H7 (cell line): ENCODE results near the gene ESPNL. TPM values are rescaled to one million over a fixed set of nuclear protein-coding genes. Genes with fewer than 3 reads are reported as not detected.

Experiments
- DNase-seq: peaks from one replicate; pipeline ENCODE4 v3.0.0; 2012
- H3K27me3 ChIP-seq: 2 replicates; pipeline ENCODE4 v1.6.0; 2011; ENCODE audit warnings: mild to moderate bottlenecking, low read length; ENCODE audit not compliant: control insufficient read depth, insufficient read depth
- H3K36me3 ChIP-seq: replicated peaks from 2 replicates; pipeline ENCODE4 v1.5.1; 2011; ENCODE audit warnings: low read length; ENCODE audit not compliant: control insufficient read depth, insufficient read depth
- H3K4me3 ChIP-seq: 2 replicates; pipeline ENCODE4 v1.5.1; 2011; ENCODE audit warnings: low read depth, mild to moderate bottlenecking, control low read depth, low read length, moderate library complexity; ENCODE audit not compliant: insufficient read depth
- total RNA-seq: library from RNA; depleted of rRNA; stranded (reverse); fragments of >200 nt; shearing (Covaris generic); gene quantifications from 2 replicates; pipeline ENCODE4 v1.2.3, GENCODE V29; 2014

Gene ESPNL
- total RNA-seq, 1 experiment from 2014 or later = 1.5 TPM

DNA sequence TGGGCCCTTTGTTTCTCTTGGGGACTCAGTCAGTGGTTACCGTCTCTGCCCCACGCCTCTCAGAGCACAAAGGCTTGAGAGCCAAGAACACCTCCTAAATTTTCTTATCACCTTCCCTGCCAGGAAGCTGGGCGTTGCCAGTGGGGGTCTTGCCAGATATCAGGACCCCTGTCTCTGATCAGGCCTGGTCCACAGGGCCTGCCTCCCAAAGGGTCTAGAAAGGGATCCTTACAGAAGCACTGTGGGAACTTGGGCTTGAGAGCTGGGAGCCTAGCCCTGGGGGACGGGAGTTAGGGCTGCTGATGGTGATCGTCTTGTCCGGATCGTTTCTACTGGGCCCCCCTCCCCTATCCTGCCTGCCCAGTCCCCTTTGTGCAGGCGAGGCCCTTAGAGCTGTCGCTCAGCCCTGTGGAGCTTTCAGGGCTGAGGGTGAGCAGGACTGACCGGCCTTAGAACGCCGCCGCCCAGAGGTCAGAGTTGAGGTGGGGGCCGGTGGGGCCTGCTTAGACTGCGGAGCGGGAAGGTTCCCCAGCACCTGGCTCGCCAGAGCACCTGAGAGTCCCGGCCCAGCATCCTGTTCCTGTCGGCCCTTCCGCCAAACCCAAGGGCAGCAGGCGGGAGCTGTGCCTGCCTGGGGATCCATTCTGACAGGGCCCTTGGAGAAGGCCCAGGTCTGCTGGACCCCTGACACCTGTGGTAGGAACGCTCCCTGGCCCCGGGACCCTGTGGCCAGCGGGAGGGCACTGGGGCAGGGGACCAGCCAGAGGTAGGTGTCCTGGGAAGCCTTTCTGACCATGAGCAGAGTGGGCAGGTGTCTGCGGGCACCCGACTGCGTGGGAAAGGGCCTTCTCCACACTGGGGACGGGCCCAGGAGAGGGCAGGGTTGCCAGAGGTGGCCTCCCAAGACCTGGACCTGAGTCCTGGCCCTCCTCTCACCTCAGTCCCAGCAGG, 956 bp downstream of the ESPNL start:
- no peak overlapping the region for H3K4me3 ChIP-seq
- no peaks in the 10 kb centered on the region for H3K27me3 ChIP-seq
- H3K36me3 ChIP-seq = no peaks in the 10 kb centered on the region
- peak; percentile 65 for DNase-seq

DNA sequence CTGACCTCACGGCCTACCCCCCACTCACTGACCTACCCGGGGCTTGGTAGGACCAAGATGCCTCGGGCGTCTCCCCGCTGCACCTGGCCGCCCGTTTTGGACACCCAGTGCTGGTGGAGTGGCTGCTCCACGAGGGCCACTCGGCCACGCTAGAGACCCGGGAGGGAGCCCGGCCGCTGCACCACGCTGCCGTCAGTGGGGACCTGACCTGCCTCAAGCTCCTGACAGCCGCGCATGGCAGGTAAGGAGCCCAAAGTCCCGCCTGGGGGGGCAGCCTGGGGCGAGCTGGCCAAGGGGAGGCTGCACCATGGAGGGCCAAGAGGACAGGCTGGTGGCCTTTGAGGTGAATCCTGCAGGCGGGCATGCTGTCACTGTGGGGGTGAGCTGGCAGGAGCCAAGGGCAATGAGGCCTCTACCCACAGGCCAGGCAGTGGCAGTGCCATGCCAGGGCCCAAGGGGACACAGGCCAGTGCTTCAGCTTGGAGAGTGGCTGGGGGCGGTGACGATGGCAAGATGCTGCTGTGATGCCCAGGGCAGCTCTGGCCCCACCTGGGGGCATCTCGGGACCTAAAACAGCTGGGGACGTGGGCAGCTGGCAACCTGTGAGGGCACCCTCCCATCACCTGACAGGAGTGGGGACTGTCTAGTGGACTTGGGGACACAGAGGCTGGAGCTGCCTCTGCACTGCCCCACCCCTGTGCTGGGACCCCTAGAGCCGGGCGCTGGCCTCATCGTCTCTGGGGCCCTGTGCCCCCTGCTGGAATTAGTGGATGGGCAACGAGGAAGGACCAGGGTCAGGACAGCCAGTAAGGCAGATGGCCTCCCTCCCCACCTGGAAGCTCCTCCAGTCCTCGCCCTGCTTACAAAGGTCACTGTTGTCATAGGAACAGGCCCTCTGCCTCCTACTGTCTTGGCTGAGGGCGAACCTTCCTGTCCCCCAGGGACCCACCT, 2.0 kb downstream of the ESPNL start:
- H3K4me3 ChIP-seq = no peak overlapping the region
- DNase-seq = peak; percentile 78
- no peaks in the 10 kb centered on the region for H3K36me3 ChIP-seq
- H3K27me3 ChIP-seq = no peaks in the 10 kb centered on the region

DNA sequence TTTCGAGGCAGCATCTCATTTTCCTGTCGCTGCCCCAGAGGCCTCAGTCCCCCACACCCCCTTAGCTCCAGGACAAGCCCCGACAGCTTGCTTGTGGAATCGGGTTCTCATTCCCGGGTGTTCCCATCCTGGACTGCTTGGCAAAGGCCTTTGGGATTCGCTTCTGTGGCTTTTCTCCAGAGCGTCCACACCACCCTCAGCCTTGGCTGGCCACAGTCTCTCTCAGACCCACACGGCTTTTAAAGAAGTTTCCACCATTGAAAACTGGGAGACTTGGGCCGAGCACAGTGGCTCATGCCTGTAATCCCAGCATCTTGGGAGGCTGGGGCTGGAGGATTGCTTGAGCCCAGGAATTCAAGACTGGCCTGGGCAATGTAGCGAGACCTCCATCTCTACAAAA, 2.7 kb downstream of the ESPNL start:
- no peak overlapping the region for H3K4me3 ChIP-seq
- H3K27me3 ChIP-seq = no peaks in the 10 kb centered on the region
- H3K36me3 ChIP-seq = no peaks in the 10 kb centered on the region
- no peak for DNase-seq

DNA sequence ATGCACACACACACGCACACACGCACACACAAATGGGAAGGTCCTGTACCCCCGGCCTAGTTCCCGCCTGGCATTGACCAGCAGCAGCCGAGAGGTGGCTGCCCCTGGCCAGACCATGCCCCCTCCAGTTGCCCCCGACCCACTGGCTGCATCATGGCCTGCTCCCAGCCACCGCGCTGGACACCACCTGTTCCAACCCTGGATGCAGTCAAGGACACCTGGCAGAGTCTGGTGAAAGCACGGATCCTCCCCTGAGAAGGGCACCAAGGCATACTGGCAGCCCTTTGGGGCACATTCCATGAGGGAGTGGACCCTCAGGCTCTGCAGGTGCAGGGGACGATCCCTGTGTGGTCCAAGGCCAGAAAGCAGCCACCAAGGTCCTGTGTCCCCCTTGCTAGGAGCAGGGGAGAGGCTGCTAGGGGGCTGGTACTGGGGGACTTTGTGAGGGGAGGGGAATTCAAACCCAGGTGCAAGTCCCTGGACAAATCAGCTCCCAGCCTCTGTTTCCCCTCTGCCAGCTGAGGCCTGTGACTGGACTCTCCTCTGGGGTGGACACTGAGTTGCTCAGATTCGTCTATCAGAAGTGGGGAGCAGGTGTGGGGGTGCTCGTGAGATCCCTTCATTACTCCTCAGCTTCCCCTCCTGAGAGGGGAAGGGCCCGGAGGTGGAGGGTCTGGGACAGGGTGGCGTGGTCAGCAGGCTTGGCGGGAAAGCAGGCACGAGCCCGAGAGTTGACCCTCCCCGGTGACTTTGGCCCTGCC, 3.5 kb downstream of the ESPNL start:
- peak; percentile 43 for DNase-seq

DNA sequence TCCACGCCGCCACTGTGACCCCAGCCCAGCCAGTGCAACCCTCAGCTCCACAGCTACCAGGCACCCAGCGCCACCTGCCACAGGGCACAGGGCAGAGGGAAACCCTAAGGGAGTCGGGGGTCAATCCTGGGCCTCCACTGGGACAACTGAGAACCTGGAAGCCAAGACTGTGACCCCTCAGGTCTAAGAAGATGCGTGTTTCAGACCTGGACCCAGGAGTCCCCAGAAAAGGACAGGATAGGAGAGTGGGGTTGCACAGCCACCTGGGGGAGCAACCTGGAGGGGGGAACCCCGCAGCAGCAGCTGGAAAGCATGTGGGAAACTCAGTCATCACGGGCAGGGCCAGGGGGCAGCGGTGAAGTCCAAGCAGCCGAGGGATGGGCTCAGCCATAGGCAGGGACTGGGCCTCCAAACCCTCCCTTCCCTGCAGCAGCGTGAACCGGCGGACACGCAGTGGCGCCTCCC, 4.1 kb downstream of the ESPNL start:
- DNase-seq = no peak
- no peaks in the 10 kb centered on the region for H3K36me3 ChIP-seq
- H3K27me3 ChIP-seq = no peaks in the 10 kb centered on the region
- no peak overlapping the region for H3K4me3 ChIP-seq

More for the DNA sequence above, 3.5 kb downstream of the ESPNL start:
- Histone ChIP-seq H3K36me3 (no peaks in the 10 kb centered on the region), H3K4me3 (no peak overlapping the region), H3K27me3 (no peaks in the 10 kb centered on the region)

DNA sequence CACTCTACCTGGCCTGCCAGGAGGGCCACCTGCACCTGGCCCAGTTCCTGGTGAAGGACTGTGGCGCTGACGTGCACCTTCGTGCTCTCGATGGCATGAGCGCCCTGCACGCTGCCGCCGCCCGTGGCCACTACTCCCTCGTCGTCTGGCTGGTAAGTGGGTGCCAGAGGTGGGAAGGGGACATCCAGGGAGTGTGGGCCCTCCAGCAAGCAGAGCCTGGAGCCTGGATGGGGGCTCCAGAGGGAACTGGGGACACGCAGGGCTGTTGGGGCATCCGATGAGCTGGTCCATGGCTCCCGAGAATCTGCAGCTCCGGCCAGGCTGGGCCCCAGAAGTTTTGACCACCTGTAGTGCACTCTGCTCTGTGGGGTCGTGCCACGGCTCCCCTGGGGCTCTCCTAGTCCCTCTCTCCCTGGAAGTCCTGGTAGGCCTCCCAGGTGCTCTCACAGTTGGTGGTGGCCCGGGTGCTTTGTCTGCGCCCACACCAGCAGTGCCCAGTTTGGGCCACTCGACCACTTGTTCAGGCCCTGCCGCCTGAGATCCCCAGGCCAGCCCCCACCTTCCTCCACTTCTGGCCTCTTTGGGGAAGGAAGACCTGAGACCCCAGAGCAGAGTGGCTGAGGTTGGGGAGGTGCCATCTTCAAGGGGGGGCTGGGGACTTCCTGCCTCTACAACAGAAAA, 4.7 kb downstream of the ESPNL start:
- H3K36me3 ChIP-seq = no peaks in the 10 kb centered on the region
- no peaks in the 10 kb centered on the region for H3K27me3 ChIP-seq
- H3K4me3 ChIP-seq = no peak overlapping the region
- peak; percentile 54 for DNase-seq

DNA sequence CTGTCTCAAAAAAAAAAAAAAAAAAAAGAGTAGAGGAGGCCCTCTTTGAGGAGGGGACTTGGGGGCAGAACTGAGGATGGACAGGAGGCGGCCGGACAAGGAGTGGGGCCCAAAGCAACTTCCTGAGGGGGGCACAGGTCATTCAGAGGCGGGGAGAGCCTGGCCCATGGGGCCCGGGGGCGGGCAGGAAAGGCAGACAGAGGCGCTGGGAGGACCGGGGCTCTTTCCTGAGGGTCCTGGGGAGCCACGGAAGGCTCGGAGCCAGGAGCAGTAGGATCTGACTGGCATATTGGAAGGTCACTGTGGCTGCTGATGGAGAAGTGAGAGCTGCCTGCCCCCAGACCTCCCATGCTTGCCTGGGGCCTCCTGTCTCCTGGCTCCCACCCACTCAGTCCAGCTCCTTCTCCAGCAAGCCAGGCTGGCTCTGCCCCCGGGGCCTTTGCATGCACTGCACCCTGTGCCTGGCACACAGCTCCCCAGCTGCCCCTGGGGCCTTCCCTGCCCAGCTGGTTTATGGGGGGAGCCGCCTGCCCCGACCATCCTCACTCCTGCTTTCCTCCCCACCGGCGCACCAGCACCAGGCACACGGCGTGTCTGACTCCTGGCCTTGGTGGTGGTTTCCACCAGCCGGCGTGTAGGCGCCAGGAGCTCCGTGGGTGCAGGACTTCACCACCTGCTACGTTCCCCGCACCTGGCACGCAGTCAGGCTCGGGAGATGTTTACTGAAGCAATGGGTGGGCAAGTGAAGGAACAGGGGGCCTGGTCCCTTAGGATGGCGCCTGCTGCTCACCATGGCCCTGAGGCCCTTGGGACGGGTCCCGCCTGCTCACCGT, 5.6 kb downstream of the ESPNL start:
- H3K36me3 ChIP-seq = no peaks in the 10 kb centered on the region
- no peaks in the 10 kb centered on the region for H3K27me3 ChIP-seq
- DNase-seq = peak; percentile 53
- H3K4me3 ChIP-seq = no peak overlapping the region

DNA sequence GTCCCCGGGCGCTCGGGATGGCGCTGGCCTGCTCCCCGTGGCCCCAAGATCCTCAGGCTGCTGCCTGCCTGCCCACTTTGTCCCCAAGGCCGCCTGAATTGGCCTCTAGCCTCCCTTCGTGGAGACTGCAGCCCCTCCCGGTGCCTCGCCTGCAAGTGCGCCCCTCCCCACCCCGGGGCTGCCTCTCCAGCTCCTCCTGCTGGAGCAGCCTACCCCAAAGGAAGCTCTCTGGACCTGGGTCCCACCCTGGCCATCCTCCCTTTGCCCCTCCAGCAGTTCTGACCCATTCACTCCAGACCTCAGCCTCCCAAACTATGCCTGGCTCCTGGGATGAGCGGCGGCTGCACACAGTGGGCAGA, 6.2 kb downstream of the ESPNL start:
- DNase-seq = peak; percentile 89
- Histone ChIP-seq H3K4me3 (no peak overlapping the region), H3K36me3 (no peaks in the 10 kb centered on the region), H3K27me3 (no peaks in the 10 kb centered on the region)

DNA sequence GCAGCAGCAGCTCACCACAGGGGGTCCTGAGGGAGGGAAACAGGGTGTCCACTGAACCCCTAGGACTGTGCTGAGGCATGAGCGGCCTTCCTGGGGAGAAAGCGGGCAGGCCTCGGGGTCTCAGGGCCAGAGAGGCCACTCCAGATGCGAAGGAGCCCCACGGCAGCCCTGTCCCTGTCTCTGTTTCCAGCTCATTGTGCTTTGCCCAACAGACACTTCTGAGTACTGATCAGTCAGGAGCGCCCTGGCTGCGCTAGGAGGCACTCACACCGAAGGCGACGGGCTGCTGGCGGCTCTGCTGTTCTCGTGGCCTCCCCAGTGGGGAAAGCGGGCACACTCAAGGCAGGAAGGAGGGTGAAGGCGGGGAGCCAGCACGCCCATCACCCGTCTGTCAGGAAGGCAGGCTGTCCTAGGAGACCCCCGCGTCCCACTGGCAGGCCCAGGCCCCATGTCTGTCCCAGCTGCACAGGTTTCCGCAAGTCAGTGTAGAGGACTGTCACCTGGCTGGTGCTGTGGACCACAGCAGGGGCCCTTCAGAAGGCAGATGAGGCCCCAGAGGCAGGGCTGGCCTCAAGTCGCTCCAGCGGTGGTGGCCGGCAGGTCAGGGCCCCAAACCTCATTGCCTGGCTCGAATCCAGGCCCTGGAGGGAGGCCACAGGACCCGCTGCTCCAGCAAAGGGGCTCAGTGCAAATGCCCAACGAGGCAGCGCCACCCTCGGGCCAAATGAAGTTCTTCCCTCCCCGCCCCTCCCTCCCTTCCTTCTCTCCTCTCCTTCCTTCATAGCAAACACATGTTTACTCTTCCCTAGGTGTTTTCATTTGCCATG, 6.8 kb downstream of the ESPNL start:
- peak; percentile 90 for DNase-seq
- H3K36me3 ChIP-seq = no peaks in the 10 kb centered on the region
- H3K4me3 ChIP-seq = no peak overlapping the region
- no peaks in the 10 kb centered on the region for H3K27me3 ChIP-seq

DNA sequence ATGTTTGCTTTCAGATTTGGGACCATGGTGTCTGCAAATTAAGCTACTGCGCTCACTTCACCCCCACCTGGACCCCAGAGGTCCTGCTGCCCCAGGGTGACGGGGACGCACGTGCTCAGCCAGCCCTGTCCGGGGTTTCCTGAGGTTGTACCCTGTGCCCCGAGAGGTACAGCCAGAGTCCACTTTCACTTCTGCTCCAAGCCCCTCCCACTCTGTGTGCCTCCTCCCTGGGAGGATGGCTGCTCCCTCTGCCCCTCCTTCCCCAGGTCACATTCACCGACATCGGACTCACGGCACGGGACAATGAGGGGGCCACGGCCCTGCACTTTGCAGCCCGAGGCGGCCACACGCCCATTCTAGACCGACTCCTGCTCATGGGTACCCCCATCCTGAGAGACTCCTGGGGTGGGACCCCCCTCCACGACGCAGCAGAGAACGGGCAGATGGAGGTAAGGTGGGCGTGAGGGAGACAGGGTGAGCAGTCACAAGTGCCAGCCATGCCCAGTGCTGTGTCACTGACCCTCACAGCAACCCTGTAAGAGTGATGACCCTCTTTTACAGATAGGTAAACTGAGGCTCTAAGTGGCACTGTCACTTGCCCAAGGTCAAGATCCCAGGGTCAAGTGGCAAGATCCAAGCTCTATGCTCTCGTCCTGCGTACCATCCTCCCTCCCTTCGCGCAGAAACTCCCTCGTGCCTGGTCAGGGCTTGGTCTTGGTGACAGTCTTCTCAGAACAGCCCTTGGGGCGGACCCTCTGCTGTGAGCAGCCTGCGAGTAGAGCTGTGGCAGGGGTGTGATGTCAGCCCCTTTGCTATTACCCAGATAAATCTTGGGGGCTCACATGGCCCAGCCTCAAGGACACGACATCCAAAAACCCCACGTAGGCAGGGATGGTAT, 7.6 kb downstream of the ESPNL start:
- Histone ChIP-seq H3K27me3 (no peaks in the 10 kb centered on the region), H3K4me3 (no peak overlapping the region), H3K36me3 (no peaks in the 10 kb centered on the region)
- peak; percentile 72 for DNase-seq

DNA sequence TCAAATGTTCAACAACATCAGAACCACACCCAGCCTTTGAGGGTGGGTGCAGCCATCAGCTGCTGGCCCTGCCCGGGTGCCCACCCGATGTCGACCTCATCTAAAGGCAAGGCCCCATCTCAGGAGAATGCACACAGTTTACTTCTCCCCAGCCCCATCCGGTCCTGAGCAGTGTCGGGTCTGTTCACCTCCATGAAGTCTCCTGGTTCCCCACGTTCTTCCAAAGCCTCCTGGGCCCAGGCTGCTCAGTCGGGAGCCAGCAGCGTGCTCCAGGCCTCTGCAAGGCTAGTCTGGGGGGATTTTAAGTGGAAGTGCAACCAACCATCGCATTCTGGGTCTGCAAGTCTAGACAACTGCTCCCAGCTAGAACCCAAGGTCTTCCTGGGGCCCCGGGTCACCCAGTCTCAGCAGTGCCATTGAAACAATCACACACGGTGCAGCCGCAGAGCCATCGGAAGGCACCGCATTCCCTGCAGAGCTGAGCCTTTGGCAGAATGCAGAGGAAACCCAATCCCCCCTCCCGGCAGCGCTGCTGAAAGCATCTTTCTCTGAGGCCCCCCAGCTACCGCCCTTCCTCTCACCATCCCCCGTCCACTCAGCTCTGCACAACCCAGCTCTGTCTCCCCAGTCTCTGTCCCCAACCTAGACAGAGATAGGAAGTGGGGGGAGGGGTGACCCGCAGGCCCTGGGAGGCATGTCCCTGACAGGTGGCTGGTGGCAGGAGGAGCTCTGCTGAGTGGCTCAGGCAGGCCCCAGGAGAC, 8.5 kb downstream of the ESPNL start:
- DNase-seq = peak; percentile 76
- Histone ChIP-seq H3K27me3 (no peaks in the 10 kb centered on the region), H3K36me3 (no peaks in the 10 kb centered on the region), H3K4me3 (no peak overlapping the region)
